Neural crest cell (in vitro differentiated cells): ENCODE data around the gene EIF4A3. TPM values are rescaled to one million over a fixed set of nuclear protein-coding genes. Genes with fewer than 3 reads are reported as not detected.

Experiments used
- DNase-seq: peaks from one replicate; pipeline ENCODE4 v3.0.0; 2021; ENCODE audit warnings: low read depth, mixed read lengths, low spot score
- H3K27ac Mint-ChIP-seq: one replicate; pipeline ENCODE4 v1.8.0; 2021; ENCODE audit warnings: mild to moderate bottlenecking, mixed read lengths; ENCODE audit not compliant: unreplicated experiment
- H3K27me3 Mint-ChIP-seq: 2 replicates; pipeline ENCODE4 v1.8.0; 2021; ENCODE audit warnings: low read depth, mild to moderate bottlenecking, mixed read lengths
- H3K36me3 Mint-ChIP-seq: 2 replicates; pipeline ENCODE4 v1.8.0; 2021; ENCODE audit warnings: low read depth, mild to moderate bottlenecking, mixed read lengths
- H3K4me1 Mint-ChIP-seq: 2 replicates; pipeline ENCODE4 v1.8.0; 2021; ENCODE audit warnings: mixed read lengths
- H3K4me3 Mint-ChIP-seq: one replicate; pipeline ENCODE4 v1.8.0; 2021; ENCODE audit warnings: mild to moderate bottlenecking, mixed read lengths
- H3K9me3 Mint-ChIP-seq: 2 replicates; pipeline ENCODE4 v1.8.0; 2021; ENCODE audit warnings: mixed read lengths
- CTCF ChIP-seq: fragments of 200-600 bp; sonication (generic); conservative IDR thresholded peaks from 2 replicates; pipeline ENCODE4 v1.5.0; 2021; ENCODE audit warnings: antibody characterized with exemption, mild to moderate bottlenecking
- total RNA-seq: library from RNA; stranded (reverse); gene quantifications from 2 replicates; pipeline ENCODE4 v1.2.1, GENCODE V29; 2021

EIF4A3 gene
- total RNA-seq, 1 donor from 2014 or later: 141 TPM

- peak overlapping the region; percentile 51 for H3K4me3 Mint-ChIP-seq
- H3K36me3 Mint-ChIP-seq: peaks cover 4% of the 10 kb centered on the region
- H3K9me3 Mint-ChIP-seq: peaks cover 8% of the 10 kb centered on the region
- H3K4me1 Mint-ChIP-seq: peaks cover 32% of the 10 kb centered on the region
- no peak for DNase-seq
- H3K27ac Mint-ChIP-seq: peak overlapping the region; percentile 43
- TF ChIP-seq CTCF: no peak
- no peaks in the 10 kb centered on the region for H3K27me3 Mint-ChIP-seq
These were observed 5.3 kb upstream of the EIF4A3 start for GRCh38 chr17:80152081-80152702.

- DNase-seq: no peak
- Mint-ChIP-seq H3K36me3 (peaks cover 4% of the 10 kb centered on the region), H3K27me3 (no peaks in the 10 kb centered on the region), H3K4me1 (peaks cover 36% of the 10 kb centered on the region), H3K27ac (no peak overlapping the region), H3K4me3 (peak overlapping the region; percentile 79), H3K9me3 (peaks cover 8% of the 10 kb centered on the region)
- no peak for TF ChIP-seq CTCF
These were observed 4.4 kb upstream of the EIF4A3 start for GRCh38 chr17:80151333-80151732.

GRCh38 chr17:80146121-80147034, 550 bp downstream of the EIF4A3 start:
- no peaks in the 10 kb centered on the region for H3K27me3 Mint-ChIP-seq
- H3K9me3 Mint-ChIP-seq: no peaks in the 10 kb centered on the region
- TF ChIP-seq CTCF: no peak
- peak overlapping the region; percentile 65 for H3K27ac Mint-ChIP-seq
- peaks cover 7% of the 10 kb centered on the region for H3K36me3 Mint-ChIP-seq
- H3K4me1 Mint-ChIP-seq: peaks cover 37% of the 10 kb centered on the region
- no peak for DNase-seq
- peak overlapping the region; percentile 96 for H3K4me3 Mint-ChIP-seq

GRCh38 chr17:80145076-80146075, 1.6 kb downstream of the EIF4A3 start:
- DNase-seq: no peak
- TF ChIP-seq CTCF: no peak
- Mint-ChIP-seq H3K27ac (no peak overlapping the region), H3K27me3 (no peaks in the 10 kb centered on the region), H3K9me3 (no peaks in the 10 kb centered on the region), H3K36me3 (peaks cover 10% of the 10 kb centered on the region), H3K4me3 (peak overlapping the region; percentile 91), H3K4me1 (peaks cover 33% of the 10 kb centered on the region)

GRCh38 chr17:80142929-80143328, 4.0 kb downstream of the EIF4A3 start:
- peaks cover 29% of the 10 kb centered on the region for H3K4me1 Mint-ChIP-seq

More at GRCh38 chr17:80142929-80143328, 4.0 kb downstream of the EIF4A3 start:
- DNase-seq: no peak
- no peak for TF ChIP-seq CTCF
- Mint-ChIP-seq H3K9me3 (no peaks in the 10 kb centered on the region), H3K4me3 (no peak overlapping the region), H3K27ac (no peak overlapping the region), H3K36me3 (peaks cover 25% of the 10 kb centered on the region), H3K27me3 (no peaks in the 10 kb centered on the region)
